Measurements from ENCODE around the gene NCR3LG1. TPM values are rescaled to one million over a fixed set of nuclear protein-coding genes. Genes with fewer than 3 reads are reported as not detected.

The NCR3LG1 gene
- total RNA-seq, 1 experiment from 2014 or later, result 1.4 TPM

DNA sequence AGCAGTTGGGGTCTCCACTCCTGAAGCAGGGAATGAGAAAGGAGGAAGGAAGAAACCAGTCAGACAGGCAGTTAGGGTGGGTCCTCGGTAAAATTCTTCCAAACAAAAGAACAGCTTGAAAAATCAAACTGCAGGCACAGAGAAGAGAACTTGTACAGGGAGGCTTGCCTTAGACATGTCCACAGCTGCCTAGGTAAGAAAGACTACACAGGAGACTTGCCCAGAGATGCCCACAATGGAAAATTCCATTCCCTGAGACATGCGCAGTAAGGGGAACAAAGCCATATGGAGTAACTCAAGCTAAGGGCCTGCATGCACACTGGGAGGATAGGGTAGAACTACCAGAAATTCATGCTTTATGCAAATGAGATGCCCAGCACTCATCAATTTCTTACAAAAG is 27.1 kb downstream of the NCR3LG1 start:
- no peak overlapping the region for H4K5ac ChIP-seq (ENCODE audit: insufficient read length, low read depth, low read length)
- H3K27me3 Mint-ChIP-seq (ENCODE audit: low read depth), result peaks cover 6% of the 10 kb centered on the region
- no CpG with 5 or more reads among the region's 2 CpGs for WGBS (ENCODE audit: extremely low coverage, insufficient read length, low lambda C conversion rate)

More for the DNA sequence above, 27.1 kb downstream of the NCR3LG1 start:
- Histone ChIP-seq H3K23me2 (ENCODE audit: insufficient read length, low read depth, low read length, poor library complexity, severe bottlenecking) (no peaks in the 10 kb centered on the region), H3K27ac (ENCODE audit: insufficient read length, low read depth, low read length) (no peak overlapping the region), H2BK15ac (ENCODE audit: low read depth, low read length) (no peak overlapping the region), H3K23ac (ENCODE audit: insufficient read length, low read depth, low read length) (no peak overlapping the region), H4K8ac (replicated peaks; ENCODE audit: insufficient read length, low read depth, low read length) (no peak overlapping the region), H2BK20ac (ENCODE audit: low read depth, low read length, poor library complexity, severe bottlenecking) (no peak overlapping the region), H2BK120ac (ENCODE audit: low read depth, low read length, poor library complexity, severe bottlenecking) (no peak overlapping the region), H2BK5ac (ENCODE audit: insufficient read length, low read length) (no peak overlapping the region), H3T11ph (ENCODE audit: low read length) (no peak overlapping the region), H3K79me2 (ENCODE audit: insufficient read depth, low read length) (no peaks in the 10 kb centered on the region), H3K9me3 (ENCODE audit: control insufficient read depth, low read depth, low read length) (peaks cover 19% of the 10 kb centered on the region), H3K14ac (ENCODE audit: insufficient read depth, low read length) (no peak overlapping the region), H3K4me1 (ENCODE audit: insufficient read depth, low read length) (no peaks in the 10 kb centered on the region), H2BK12ac (ENCODE audit: insufficient read length, low read depth, low read length) (no peak overlapping the region), H2AK5ac (ENCODE audit: insufficient read length, low read length) (no peak overlapping the region), H3K56ac (ENCODE audit: insufficient read length, low read depth, low read length) (no peak overlapping the region), H3K4ac (ENCODE audit: low read depth, low read length) (no peak overlapping the region), H3K27me3 (ENCODE audit: insufficient read depth, low read length) (no peaks in the 10 kb centered on the region), H2AFZ (ENCODE audit: low read length) (no peak overlapping the region), H3K4me2 (ENCODE audit: insufficient read depth, insufficient read length, low read length) (no peak overlapping the region), H4K20me1 (ENCODE audit: control insufficient read depth, insufficient read depth, insufficient read length) (no peaks in the 10 kb centered on the region), H3K18ac (ENCODE audit: insufficient read length, low read depth, low read length) (no peak overlapping the region), H3K79me1 (ENCODE audit: insufficient read depth, low read depth, low read length, poor library complexity, severe bottlenecking) (no peaks in the 10 kb centered on the region), H4K91ac (ENCODE audit: insufficient read length, low read depth, low read length) (no peak overlapping the region), H3K9ac (ENCODE audit: extremely low read depth, insufficient read length, low read length) (no peak overlapping the region)
- H3K27ac Mint-ChIP-seq, result no peak overlapping the region
- no peak for DNase-seq
- H3K4me1 Mint-ChIP-seq, result peaks cover 2 to 3% of the 10 kb centered on the region in 2 experiments; a peak in 3 of 4 replicates
- H3K4me3 Mint-ChIP-seq, result no peak overlapping the region
- H3K9me3 Mint-ChIP-seq, result peaks cover 18 to 26% of the 10 kb centered on the region in 2 experiments; a peak in 4 of 5 replicates
- peaks cover 4 to 13% (median 10%) of the 10 kb centered on the region in 3 experiments for H3K36me3 Mint-ChIP-seq (ENCODE audit: insufficient read depth in 1 of 3, low read depth in 3 of 3)
- TF ChIP-seq, protein P1, sequence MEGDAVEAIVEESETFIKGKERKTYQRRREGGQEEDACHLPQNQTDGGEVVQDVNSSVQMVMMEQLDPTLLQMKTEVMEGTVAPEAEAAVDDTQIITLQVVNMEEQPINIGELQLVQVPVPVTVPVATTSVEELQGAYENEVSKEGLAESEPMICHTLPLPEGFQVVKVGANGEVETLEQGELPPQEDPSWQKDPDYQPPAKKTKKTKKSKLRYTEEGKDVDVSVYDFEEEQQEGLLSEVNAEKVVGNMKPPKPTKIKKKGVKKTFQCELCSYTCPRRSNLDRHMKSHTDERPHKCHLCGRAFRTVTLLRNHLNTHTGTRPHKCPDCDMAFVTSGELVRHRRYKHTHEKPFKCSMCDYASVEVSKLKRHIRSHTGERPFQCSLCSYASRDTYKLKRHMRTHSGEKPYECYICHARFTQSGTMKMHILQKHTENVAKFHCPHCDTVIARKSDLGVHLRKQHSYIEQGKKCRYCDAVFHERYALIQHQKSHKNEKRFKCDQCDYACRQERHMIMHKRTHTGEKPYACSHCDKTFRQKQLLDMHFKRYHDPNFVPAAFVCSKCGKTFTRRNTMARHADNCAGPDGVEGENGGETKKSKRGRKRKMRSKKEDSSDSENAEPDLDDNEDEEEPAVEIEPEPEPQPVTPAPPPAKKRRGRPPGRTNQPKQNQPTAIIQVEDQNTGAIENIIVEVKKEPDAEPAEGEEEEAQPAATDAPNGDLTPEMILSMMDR (conservative IDR thresholded peaks at IDR 0.05), result no peak
